DLD1 (cell line): ENCODE measurements around the gene MAD1L1.

Experiments used
- in situ Hi-C: cut with HindIII; loops from 2 replicates; pipeline ENCODE4 v1.10.0; 2017; ENCODE audit warnings: low sequenced_read_pairs

Gene MAD1L1

GRCh38 chr7:2142386-2142785 is 90.4 kb downstream of the MAD1L1 start:
- in situ Hi-C loops: no loop called here

DNA sequence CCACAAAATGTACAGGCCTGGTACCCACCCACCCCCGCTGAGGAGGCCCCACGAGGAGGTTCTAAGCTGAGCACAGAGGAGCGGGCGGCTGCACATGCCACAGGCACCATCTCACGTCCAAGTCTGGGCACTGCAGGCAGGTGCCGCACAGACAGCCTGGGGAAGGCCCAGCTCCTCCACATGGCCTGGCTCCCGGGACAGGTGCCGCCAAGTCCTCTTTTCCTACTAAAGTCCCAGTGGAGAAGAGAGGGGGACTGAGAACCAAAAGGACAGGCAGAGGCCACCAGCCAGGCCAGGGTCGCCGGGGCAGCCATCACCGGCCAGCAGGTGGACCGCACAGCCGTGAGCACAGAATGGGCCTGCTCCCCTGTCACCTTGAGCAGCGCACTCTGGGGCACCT is 91.1 kb downstream of the MAD1L1 start:
- in situ Hi-C loops: no loop called here

GRCh38 chr7:2141021-2141410 is 91.7 kb downstream of the MAD1L1 start:
- in situ Hi-C loops: no loop called here

DNA sequence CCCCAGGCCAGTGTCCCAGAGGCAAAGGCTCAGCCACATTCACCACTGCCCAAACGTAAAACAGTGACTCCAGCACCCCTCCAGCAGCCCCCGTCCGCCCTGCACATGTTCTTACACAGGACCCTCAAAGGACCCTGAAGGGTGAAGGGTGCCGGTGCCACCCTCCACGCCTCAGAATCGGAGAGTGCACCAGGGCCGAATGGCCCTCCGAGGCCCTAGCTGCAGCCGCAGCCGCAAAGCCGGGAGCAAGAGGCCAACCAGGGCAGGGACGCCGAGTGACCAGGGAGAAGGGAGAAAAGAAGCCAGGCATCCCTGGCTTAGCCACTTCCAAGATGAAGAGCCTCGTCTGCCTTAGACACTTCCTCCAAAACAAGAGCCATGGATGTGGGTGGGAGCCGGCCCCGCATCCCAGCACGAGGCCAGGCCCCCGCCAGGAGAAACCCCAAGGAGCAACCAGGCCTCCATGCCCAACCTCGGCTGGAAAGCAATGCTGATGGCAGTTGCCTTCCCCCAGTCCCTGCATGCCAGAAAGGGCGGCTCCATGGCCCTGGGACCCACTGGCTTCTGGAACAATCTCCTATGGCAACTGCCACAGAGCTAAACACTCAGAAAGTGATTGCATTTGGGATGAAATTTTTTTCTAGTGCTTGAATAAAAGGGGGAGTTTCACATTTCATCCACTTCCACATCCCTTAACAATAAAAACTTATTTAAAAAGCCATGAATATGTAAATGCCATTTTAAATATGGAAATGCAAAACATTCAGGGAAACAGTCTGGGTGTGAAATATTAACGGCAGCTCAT is 92.3 kb downstream of the MAD1L1 start:
- in situ Hi-C loops: no loop called here

DNA sequence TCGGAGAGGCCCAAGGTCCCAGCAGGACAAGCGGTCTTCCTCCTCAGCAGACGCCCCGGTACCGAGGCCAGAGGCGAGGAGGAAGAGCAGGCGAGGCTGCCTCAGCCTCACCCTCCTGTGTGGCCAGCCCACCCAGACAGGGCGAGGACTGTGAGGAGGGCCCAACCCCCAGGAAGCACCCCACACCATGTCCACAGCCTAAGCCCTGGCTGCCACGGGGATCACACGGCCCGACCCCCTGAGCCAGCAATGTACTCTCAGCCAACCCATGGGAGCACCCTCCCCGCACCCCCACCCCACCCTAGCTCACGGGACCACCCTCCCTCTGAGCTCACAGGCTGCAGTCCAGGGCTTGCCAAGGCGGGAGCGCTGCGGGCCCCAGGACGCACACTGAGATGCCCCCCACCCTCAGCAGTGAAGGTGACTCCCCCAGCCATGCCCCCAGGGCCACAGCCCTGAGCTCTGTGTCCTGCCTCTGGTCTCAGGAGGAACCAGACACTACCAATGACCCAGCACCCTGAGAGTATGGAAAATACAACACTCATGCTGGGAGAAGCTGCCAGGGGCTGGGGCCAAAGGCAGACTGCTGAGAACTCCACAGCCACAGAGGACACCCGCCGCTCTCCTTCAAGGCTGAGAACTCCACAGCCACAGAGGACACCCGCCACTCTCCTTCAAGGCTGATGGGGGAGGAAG is 93.6 kb downstream of the MAD1L1 start:
- in situ Hi-C loops: no loop called here

DNA sequence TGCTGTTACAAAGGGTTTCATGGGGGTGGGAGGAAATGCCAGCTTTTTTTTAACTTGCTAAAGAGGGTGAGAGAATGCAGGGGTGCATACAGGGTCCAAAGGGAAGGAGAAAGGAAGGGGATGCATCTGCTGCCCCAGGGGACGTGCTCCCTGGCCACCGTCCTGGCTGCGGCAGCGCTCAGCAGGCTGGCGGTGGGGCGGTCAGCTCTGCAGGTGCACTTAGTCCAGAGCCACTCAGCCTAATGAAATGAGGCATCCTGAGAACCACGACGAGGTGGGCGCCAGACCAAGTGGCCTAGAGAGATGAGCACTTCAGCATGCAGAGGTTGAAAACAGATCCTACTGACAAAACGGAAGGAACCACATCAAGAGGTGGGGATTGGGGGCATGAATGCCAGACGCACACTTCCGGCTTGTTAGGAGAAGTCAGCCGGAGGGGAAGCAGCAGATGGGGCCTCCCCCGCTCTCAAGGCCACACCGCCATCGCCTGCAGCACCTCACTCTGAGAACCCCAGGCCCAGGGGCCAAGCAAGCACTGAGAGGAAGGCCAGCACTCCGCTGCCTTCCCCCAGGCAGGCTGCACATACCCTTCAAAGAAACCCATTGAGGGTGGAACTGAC is 94.5 kb downstream of the MAD1L1 start:
- in situ Hi-C loops: no loop called here

GRCh38 chr7:2134740-2135139 is 98.0 kb downstream of the MAD1L1 start:
- in situ Hi-C loops: no loop called here

GRCh38 chr7:2132243-2132642 is 100.5 kb downstream of the MAD1L1 start:
- in situ Hi-C loops: no loop called here

DNA sequence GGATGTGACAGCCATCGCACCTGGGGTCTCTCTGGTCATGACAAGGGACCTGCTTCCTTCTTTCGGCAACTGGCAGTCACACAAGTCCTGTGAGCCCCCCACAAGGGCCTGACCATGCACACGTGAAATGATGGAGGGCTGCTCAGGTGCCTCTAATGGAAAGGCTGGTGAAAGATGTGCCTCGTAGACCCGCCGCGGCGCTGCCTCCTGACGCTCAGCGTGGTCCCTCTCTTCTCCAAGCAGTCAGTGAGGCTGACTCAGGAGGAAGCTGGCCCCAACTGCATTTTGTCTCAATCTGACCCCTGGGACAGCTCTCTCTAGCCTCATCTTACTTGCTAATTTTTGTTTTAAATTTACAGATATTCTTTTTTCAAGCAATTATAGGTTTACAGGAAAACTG is 100.9 kb downstream of the MAD1L1 start:
- in situ Hi-C loops: no loop called here

GRCh38 chr7:2131341-2131740 is 101.4 kb downstream of the MAD1L1 start:
- in situ Hi-C loops: no loop called here

GRCh38 chr7:2130096-2130375 is 102.7 kb downstream of the MAD1L1 start:
- in situ Hi-C loops: no loop called here

DNA sequence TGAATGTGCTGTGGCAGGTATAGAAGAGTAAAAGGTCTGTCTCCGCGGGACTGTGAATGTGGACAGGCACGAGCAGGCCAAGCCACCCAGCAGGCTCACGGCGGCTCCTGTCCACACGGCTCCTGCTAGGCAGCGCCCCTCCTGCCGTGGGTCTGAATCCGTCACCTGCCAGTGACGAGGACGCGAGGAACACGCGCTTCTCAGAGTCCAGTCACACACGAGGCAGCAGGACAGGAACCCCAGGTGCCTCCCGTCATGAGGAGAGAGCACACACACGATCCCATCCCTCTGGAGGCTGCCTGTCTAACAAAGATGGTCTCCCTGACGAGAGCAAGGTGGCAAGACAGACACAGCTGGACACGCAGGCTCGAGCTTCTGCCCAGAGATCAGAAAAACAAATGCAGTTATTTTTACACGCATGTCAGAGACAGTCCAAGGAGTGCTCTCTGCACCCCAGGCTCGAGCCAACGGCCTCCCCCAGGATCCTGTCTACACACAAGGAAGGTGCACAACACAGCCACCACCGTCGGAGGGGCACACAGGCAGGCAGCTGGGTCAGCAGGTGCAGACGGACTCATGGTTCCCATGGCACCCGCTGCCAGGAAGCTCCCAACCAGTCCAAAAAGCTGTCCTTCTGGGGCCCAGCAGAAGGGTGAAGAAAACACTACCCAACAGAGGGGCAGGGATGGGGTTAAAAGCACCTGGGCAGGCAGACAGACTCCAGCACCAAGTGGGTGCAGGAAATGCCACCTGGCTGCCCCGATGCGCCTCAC is 103.2 kb downstream of the MAD1L1 start:
- in situ Hi-C loops: no loop called here

- in situ Hi-C loops: no loop called here
These were observed 104.0 kb downstream of the MAD1L1 start for GRCh38 chr7:2128601-2129322.

DNA sequence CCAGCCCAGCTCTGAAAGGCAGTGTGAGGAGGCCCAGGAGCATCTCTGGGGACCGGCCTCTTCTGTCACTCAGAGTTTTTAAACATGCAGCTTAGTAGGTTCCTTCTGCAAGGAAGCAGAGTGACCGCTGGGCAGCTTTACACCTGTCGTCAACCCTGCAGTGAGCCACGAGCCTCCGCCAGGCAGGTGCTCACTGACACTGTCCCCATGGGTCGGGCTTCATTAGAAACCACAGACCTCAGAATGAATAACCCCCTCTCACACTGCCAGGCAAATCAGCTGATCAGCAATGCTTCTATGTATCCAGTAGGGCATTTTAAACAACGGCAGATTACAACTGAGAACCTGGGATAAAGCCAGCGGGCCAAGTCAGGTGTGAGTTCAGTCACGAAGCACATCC is 106.1 kb downstream of the MAD1L1 start:
- in situ Hi-C loops: no loop called here

GRCh38 chr7:2125931-2126330 is 106.8 kb downstream of the MAD1L1 start:
- in situ Hi-C loops: no loop called here

DNA sequence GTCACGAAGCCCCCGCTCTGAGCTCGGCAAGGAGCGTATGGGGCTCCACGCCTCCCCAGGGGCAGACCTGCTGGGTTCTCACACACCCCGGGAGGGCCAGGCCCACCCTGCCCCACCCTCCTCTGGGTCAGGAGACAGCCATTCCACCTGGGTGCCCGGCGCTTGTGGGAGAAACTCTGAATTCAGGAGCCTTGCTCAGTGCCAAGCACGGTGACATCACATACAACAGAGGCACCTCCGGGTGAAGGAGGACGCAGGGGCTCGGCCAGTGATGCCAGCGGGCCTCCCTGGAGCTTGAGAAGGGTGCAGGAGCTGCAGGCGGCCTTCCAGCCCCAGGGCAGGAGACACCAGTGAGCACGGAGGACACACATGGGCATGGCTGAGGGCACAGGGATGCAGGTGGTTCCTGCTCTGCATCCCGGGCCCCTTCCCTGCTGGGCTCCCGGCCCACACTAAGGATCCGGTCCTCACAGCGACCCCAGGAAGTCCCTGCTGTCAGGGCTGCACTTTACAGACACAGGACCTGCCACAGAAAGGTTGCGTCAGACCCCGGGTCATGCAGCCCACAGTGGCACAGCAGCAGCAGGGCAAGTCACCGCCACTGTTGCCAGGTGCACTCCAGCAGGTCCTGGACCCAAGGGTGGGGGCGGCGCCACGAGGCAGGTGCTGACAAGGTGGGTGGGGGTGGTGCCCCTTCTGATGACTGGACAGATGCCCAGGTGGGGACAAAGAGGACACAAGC is 108.0 kb downstream of the MAD1L1 start:
- in situ Hi-C loops: no loop called here

DNA sequence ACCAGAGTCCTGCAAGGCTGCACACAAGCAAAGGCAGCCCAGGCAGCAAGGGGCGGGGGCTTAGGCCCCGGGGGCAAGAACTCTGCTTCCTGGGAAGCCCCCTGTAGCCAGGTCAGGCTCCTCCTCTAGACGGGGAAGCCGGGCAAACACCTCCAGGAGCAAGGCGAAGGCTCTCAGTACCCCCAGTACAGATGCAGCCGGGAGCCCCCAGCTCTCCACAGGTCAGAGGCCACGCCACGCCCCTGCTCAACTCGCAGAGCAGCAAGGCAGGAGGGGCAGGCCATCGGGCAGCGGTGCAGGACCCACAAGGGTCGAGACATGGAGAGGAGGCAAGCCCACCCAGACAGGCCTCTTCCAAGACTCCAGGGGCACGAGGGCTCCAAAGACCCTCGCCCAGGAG is 108.8 kb downstream of the MAD1L1 start:
- in situ Hi-C loops: no loop called here

DNA sequence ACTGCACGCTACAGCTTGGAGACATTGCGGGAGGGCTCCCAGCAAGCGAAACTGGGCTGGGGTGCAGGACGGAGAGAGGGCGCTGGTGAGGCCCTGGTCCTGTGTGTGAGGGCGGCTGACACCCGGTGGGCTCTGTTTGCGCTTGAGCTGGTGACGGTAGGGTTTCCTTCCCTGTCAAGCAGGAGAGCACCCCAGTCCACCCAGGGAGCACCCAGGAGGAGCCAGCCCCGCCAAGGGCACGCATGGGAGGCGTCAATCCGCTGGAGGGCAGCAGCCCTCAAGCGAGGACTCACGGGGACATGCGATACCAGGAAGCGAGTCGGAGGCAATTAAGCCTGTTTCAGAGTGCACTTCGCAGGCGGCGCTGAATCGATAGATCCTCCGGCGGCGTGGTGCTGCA is 109.4 kb downstream of the MAD1L1 start:
- in situ Hi-C loops: no loop called here

- in situ Hi-C loops: no loop called here
These were observed 110.1 kb downstream of the MAD1L1 start for GRCh38 chr7:2122651-2123050.
